ENCODE data around the gene NKPD1. TPM values are rescaled to one million over a fixed set of nuclear protein-coding genes. Genes with fewer than 3 reads are reported as not detected.

The NKPD1 gene
- total RNA-seq, 8 experiments from 2014 or later = 0.49 to 1.4 (median 0.63) TPM

GRCh38 chr19:45113628-45114027 lies 47.2 kb downstream of the NKPD1 start:
- ATAC-seq (replicated peaks in 6 of 8) = peak in 2 of 8 experiments; percentile 15 to 42
- H3K27ac ChIP-seq = no peak overlapping the region
- in situ Hi-C loops (cut with MboI; ENCODE audit: low pct_unique_long_range_greater_than_20kb in 2 of 9, low sequenced_read_pairs in 9 of 9, unreplicated experiment in 9 of 9) = no loop called here
- peaks cover 0 to 8% of the 10 kb centered on the region in 2 donors for H3K4me1 ChIP-seq (replicated peaks in 1 of 2)
- 20 to 100% (median 73%) methylated on average over 1 to 4 of the region's 9 CpGs; no CpG with 5 or more reads in 5 of the 10 experiments for WGBS, 10 experiments
- no peak overlapping the region for H3K4me3 ChIP-seq

GRCh38 chr19:45112111-45112827 lies 48.5 kb downstream of the NKPD1 start:
- 86 to 100% (median 95%) methylated on average over 1 to 4 of the region's 11 CpGs; no CpG with 5 or more reads in 1 of the 10 experiments for WGBS, 10 experiments
- peaks cover 6% of the 10 kb centered on the region in 2 donors for H3K4me1 ChIP-seq (replicated peaks in 1 of 2)
- ATAC-seq (replicated peaks in 6 of 8) = no peak
- in situ Hi-C loops (cut with MboI; ENCODE audit: low pct_unique_long_range_greater_than_20kb in 2 of 9, low sequenced_read_pairs in 9 of 9, unreplicated experiment in 9 of 9) = no loop called here
- H3K27ac ChIP-seq = no peak overlapping the region
- no peak overlapping the region for H3K4me3 ChIP-seq

Other genes with a start within 250 kb of the NKPD1 start
- 10 to 100 TPM in 4 of 8 experiments, 1 to 10 TPM in 4; 1.1 to 77.6 (median 9.3) TPM for gene APOC1, start 246.4 kb downstream of the NKPD1 start, total RNA-seq
- gene APOC4, start 218.7 kb downstream of the NKPD1 start, total RNA-seq = not detected
- gene APOC2, start 214.9 kb downstream of the NKPD1 start, total RNA-seq = 1 to 10 TPM in 1 of 8 experiments, under 1 TPM in 2, not detected in 5; 0.49 to 1.0 (median 0.56) TPM
- 10 to 100 TPM; 37.2 to 81.3 (median 59.5) TPM for gene CLPTM1, start 205.6 kb downstream of the NKPD1 start, total RNA-seq
- 10 to 100 TPM in 2 of 8 experiments, 1 to 10 TPM in 6; 1.7 to 15.4 (median 5.4) TPM for gene RELB, start 159.5 kb downstream of the NKPD1 start, total RNA-seq
- gene CLASRP, start 121.9 kb downstream of the NKPD1 start, total RNA-seq = 10 to 100 TPM; 22.2 to 82.6 (median 34.6) TPM
- gene ZNF296, start 84.5 kb downstream of the NKPD1 start, total RNA-seq = 1 to 10 TPM in 3 of 8 experiments, under 1 TPM in 5; 0.46 to 1.9 (median 0.85) TPM
- gene GEMIN7, start 81.7 kb downstream of the NKPD1 start, total RNA-seq = 10 to 100 TPM; 15.5 to 33.8 (median 20.5) TPM
- gene PPP1R37, start 67.8 kb downstream of the NKPD1 start, total RNA-seq = 10 to 100 TPM; 18.2 to 37.0 (median 22.6) TPM
- gene TRAPPC6A, start 17.3 kb upstream of the NKPD1 start, total RNA-seq = 10 to 100 TPM; 16.9 to 40.8 (median 29.1) TPM
- 1 to 10 TPM; 3.2 to 8.0 (median 5.4) TPM for gene BLOC1S3, start 17.8 kb upstream of the NKPD1 start, total RNA-seq
- gene EXOC3L2, start 84.4 kb upstream of the NKPD1 start, total RNA-seq = under 1 TPM in 7 of 8 experiments, not detected in 1; 0.04 to 0.51 (median 0.24) TPM
- 10 to 100 TPM in 7 of 8 experiments, 1 to 10 TPM in 1; 9.1 to 40.6 (median 14.8) TPM for gene MARK4, start 90.3 kb upstream of the NKPD1 start, total RNA-seq
- under 1 TPM in 5 of 8 experiments, not detected in 3; 0.11 to 0.50 (median 0.28) TPM for gene CKM, start 161.9 kb upstream of the NKPD1 start, total RNA-seq
- 1 to 10 TPM in 1 of 8 experiments, under 1 TPM in 6, not detected in 1; 0.16 to 1.9 (median 0.42) TPM for gene KLC3, start 179.8 kb upstream of the NKPD1 start, total RNA-seq
- 10 to 100 TPM; 12.3 to 49.2 (median 22.2) TPM for gene ERCC2, start 209.6 kb upstream of the NKPD1 start, total RNA-seq
- 1 to 10 TPM in 5 of 8 experiments, under 1 TPM in 3; 0.67 to 4.2 (median 1.5) TPM for gene PPP1R13L, start 244.1 kb upstream of the NKPD1 start, total RNA-seq
- 10 to 100 TPM in 1 of 8 experiments, 1 to 10 TPM in 7; 2.7 to 10.7 (median 5.2) TPM for gene POLR1G, start 245.7 kb upstream of the NKPD1 start, total RNA-seq